KOPT-K1 (cell line): ENCODE measurements around the gene NEAT1.
"Not testable (repeated sequence)": the region's sequence is repeated elsewhere in the genome, so short reads cannot be mapped to it uniquely, and the experiment has no call there.

Experiments used
- H3K27ac ChIP-seq: fragments of 200-600 bp; sonication (generic); 2 replicates; pipeline ENCODE4 v1.5.1; 2016; ENCODE audit warnings: antibody characterized with exemption, mild to moderate bottlenecking, low read depth, low read length; ENCODE audit not compliant: poor library complexity, severe bottlenecking
- H3K36me3 ChIP-seq: fragments of 200-600 bp; sonication (generic); 2 replicates; pipeline ENCODE4 v1.5.1; 2017; ENCODE audit warnings: antibody characterized with exemption, mild to moderate bottlenecking, low read length, moderate library complexity; ENCODE audit not compliant: insufficient read depth
- H3K9me3 ChIP-seq: fragments of 200-600 bp; sonication (generic); 2 replicates; pipeline ENCODE4 v1.5.1; 2017; ENCODE audit warnings: antibody characterized with exemption, low read length, mild to moderate bottlenecking; ENCODE audit not compliant: insufficient read depth, poor library complexity, severe bottlenecking

The NEAT1 gene

GRCh38 chr11:65438257-65439151 is 15.9 kb downstream of the NEAT1 start:
- Histone ChIP-seq H3K27ac (no peak overlapping the region), H3K36me3 (peaks cover 45% of the 10 kb centered on the region), H3K9me3 (no peaks in the 10 kb centered on the region)

DNA sequence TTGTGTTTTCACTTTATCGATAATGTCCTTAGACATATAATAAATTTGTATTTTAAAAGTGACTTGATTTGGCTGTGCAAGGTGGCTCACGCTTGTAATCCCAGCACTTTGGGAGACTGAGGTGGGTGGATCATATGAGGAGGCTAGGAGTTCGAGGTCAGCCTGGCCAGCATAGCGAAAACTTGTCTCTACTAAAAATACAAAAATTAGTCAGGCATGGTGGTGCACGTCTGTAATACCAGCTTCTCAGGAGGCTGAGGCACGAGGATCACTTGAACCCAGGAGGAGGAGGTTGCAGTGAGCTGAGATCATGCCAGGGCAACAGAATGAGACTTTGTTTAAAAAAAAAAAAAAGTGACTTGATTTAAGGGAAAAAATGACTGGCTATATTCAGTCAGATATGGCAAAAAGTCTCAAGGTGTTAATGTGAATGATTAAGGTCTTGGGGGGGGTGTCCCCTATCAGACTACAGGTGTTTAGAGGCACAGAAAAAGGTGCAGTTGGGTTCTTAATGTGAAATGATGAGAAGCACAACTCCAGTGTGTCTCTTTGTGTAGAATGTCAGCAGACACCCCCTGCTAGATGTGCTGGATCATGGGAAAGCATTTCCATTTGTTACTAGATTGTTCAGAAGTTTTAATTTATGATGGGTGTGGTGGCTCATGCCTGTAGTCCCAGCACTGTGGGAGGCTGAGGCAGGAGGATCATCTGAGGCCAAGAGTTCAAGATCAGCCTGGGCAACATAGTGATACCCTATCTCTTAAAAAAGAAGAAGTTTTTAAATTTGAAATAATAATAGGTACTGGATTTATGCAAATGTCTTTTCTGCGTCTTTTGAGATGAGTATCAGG is 17.0 kb downstream of the NEAT1 start:
- Histone ChIP-seq H3K9me3 (no peaks in the 10 kb centered on the region), H3K36me3 (peaks cover 38% of the 10 kb centered on the region), H3K27ac (no peak overlapping the region)

- Histone ChIP-seq H3K27ac (no peak overlapping the region), H3K36me3 (peaks cover 24% of the 10 kb centered on the region), H3K9me3 (no peaks in the 10 kb centered on the region)
Measured at GRCh38 chr11:65440831-65441499, 18.4 kb downstream of the NEAT1 start.

DNA sequence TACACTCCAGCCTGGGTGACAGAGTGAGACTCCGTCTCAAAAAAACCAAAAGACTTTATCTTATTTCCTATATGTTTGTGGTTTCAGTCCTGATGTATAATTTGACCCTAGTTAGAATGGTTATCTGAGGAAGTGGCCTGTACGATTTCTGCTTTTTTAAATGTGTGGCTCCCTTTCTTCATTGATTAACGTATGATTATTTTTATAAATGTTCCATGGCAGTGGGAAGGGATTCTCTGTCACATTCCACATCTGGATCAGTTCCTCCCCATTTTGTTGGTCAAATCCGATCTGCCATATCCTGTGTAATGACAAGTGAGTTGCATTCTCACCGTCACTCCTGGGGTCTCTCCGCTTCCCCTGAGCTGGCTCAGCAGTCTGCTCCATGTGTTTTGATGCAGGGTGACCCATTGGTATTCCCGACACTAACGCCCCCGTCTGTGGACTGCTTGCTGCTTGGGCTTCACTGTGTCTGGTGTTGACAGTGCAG is 20.3 kb downstream of the NEAT1 start:
- Histone ChIP-seq H3K27ac (no peak overlapping the region), H3K9me3 (no peaks in the 10 kb centered on the region), H3K36me3 (peaks cover 9% of the 10 kb centered on the region)

- Histone ChIP-seq H3K36me3 (no peaks in the 10 kb centered on the region), H3K9me3 (no peaks in the 10 kb centered on the region), H3K27ac (no peak overlapping the region)
Measured at GRCh38 chr11:65444314-65445051, 21.9 kb downstream of the NEAT1 start.

DNA sequence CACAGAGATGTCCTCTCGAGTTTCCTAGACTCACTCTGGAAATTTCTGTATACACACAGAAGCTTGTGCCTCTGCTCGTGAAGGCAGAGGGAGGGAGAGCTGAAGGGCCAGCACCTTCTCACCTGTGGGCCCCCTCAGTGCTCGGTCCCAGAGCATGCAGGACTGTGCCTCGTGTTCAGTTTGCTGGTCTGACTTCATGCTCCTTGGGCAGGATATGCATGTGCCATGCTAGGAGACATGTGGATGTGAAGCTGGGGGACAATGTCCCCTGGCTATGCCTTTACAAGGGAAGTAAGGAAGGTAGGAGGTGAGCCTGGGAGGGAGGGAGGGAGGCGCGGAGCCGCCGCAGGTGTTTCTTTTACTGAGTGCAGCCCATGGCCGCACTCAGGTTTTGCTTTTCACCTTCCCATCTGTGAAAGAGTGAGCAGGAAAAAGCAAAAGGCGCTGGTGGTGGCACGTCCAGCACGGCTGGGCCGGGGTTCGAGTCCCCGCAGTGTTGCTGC is 22.6 kb downstream of the NEAT1 start:
- H3K27ac ChIP-seq: no peak overlapping the region

GRCh38 chr11:65445604-65446445 is 23.2 kb downstream of the NEAT1 start:
- Histone ChIP-seq H3K9me3 (no peaks in the 10 kb centered on the region), H3K27ac (no peak overlapping the region), H3K36me3 (no peaks in the 10 kb centered on the region)

More for the DNA sequence above, 22.6 kb downstream of the NEAT1 start:
- no peaks in the 10 kb centered on the region for H3K36me3 ChIP-seq
- no peaks in the 10 kb centered on the region for H3K9me3 ChIP-seq

DNA sequence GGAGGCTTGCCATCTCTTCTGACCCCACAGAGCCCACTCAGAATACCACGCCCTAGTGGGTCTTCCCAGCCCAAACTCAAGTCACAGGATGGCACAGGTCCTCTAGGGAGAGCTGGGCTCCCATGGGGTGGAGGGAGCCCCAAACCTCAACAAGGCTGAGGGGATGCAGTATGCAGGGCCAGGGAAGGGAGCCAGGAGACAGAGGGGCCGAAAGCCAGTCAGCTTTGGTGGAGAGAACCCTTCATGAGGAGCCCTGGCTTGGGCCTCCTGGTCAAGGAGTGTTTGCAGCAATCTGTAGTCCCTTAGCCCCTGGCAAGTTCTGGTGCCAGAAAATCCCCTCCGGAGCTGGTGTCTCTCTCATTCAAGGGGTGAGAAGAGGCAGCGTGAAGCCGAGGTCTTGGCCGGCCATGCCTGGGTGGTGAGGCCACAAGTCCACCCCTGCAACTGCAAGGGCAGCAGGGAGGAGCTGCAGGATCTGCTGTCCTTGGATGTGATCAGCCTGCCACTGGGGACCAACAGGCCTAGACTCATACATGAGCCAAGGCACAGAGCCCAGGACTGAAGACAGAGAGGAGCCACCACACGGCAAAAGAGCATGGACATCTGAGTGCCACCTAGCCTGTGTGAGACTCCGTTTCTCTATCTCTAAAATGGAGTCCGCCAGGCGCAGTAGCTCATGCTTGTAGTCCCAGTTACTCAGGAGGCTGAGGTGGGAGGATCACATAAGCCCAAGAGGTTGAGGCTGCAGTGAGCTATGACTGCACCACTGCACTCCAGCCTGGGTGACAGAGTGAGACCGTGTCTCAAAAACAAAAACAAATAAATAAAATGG is 24.1 kb downstream of the NEAT1 start:
- Histone ChIP-seq H3K9me3 (no peaks in the 10 kb centered on the region), H3K36me3 (no peaks in the 10 kb centered on the region), H3K27ac (no peak overlapping the region)

- Histone ChIP-seq H3K9me3 (no peaks in the 10 kb centered on the region), H3K27ac (no peak overlapping the region), H3K36me3 (no peaks in the 10 kb centered on the region)
Measured at GRCh38 chr11:65448074-65448417, 25.4 kb downstream of the NEAT1 start.

- no peaks in the 10 kb centered on the region for H3K36me3 ChIP-seq
- no peak overlapping the region for H3K27ac ChIP-seq
- H3K9me3 ChIP-seq: no peaks in the 10 kb centered on the region
Measured at GRCh38 chr11:65448418-65449105, 26.0 kb downstream of the NEAT1 start.

DNA sequence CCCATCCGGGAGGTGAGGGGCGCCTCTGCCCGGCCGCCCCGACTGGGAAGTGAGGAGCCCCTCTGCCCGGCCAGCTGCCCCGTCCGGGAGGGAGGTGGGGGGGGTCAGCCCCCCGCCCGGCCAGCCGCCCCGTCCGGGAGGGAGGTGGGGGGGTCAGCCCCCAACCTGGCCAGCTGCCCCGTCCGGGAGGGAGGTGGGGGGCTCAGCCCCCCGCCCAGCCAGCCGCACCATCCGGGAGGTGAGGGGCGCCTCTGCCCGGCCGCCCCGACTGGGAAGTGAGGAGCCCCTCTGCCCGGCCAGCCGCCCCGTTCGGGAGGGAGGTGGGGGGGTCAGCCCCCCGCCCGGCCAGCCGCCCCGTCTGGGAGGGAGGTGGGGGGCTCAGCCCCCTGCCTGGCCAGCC is 28.7 kb downstream of the NEAT1 start:
- not testable (repeated sequence) for H3K27ac ChIP-seq, H3K36me3 ChIP-seq, H3K9me3 ChIP-seq

DNA sequence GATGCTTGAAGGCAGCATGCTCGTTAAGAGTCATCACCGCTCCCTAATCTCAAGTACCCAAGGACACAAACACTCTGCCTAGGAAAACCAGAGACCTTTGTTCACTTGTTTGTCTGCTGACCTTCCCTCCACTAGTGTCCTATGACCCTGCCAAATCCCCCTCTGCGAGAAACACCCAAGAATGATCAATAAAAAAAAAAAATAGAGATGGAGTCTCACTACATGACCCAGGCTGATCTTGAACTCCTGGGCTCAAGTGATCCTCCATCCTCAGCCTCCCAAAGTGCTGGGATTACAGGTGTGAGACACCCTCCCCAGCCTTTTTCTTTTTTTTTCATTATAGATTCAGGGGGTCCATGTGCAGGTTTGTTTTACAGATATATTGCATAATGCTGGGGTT is 29.7 kb downstream of the NEAT1 start:
- not testable (repeated sequence) for H3K27ac ChIP-seq, H3K36me3 ChIP-seq

More for the DNA sequence above, 29.7 kb downstream of the NEAT1 start:
- H3K9me3 ChIP-seq: not testable (repeated sequence)
